Fibroblast of villous mesenchyme (primary cell): ENCODE results near the gene MRGPRF. TPM values are rescaled to one million over a fixed set of nuclear protein-coding genes. Genes with fewer than 3 reads are reported as not detected.

Experiments used
- DNase-seq: peaks from one replicate; pipeline ENCODE4 v3.0.0-alpha.2; 2010; ENCODE audit warnings: low read depth
- H3K4me3 ChIP-seq: 2 replicates; pipeline ENCODE4 v1.5.1; 2011; ENCODE audit warnings: low read depth, mild to moderate bottlenecking, low read length
- total RNA-seq: library from RNA; depleted of rRNA; stranded (reverse); fragments of >200 nt; gene quantifications from 2 replicates; pipeline ENCODE4 v1.2.3, GENCODE V29; 2012
- TF ChIP-seq, protein P1 (sequence below): IDR thresholded peaks from 2 replicates; pipeline ENCODE4 v1.5.1; 2012; ENCODE audit warnings: low read depth, mild to moderate bottlenecking, low read length; ENCODE audit not compliant: insufficient read depth

The MRGPRF gene
- total RNA-seq, 1 donor = 61.3 TPM

DNA sequence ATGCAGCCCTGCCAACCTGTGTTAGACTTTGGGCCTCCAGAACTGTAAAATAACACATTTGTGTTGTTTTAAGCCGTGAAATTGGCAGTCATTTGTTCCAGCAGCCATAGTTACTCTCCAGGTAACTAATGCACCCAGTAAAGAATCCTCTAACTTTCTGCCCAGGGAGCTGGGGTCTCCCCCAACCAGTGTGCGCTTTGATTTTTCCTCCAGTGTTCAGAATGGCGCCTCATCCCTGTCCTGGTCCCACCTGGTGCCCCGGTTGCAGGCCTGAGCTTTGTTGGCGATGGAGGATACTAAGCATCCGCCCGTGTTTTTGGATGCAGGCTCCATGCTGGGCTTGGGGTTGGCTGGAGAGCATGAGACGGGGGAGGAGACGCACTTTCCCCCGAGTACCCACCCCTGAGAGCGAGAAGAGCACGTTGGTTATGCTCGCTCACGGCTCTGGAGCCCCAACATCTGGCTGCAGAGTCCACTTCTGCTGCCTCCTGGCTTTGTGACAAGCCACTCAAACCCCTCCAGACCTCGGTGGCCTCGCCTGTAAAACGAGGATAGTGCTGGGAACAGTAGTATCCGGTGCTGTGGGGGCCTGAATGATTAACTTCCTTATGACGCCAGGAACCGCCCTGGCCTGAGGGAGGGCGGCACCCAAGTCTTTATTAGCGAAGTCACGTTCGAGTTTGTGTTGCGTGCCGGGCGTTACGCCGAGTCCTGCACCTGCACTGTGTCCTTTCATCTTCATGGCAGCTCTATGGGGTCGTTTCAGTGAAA lies 58.0 kb downstream of the MRGPRF start:
- DNase-seq = peak; percentile 76
- no peak overlapping the region for H3K4me3 ChIP-seq

More for the DNA sequence above, 58.0 kb downstream of the MRGPRF start:
- TF ChIP-seq, protein P1, sequence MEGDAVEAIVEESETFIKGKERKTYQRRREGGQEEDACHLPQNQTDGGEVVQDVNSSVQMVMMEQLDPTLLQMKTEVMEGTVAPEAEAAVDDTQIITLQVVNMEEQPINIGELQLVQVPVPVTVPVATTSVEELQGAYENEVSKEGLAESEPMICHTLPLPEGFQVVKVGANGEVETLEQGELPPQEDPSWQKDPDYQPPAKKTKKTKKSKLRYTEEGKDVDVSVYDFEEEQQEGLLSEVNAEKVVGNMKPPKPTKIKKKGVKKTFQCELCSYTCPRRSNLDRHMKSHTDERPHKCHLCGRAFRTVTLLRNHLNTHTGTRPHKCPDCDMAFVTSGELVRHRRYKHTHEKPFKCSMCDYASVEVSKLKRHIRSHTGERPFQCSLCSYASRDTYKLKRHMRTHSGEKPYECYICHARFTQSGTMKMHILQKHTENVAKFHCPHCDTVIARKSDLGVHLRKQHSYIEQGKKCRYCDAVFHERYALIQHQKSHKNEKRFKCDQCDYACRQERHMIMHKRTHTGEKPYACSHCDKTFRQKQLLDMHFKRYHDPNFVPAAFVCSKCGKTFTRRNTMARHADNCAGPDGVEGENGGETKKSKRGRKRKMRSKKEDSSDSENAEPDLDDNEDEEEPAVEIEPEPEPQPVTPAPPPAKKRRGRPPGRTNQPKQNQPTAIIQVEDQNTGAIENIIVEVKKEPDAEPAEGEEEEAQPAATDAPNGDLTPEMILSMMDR = no peak

Other genes with a start within 250 kb of the MRGPRF start
- 28.7 and 39.7 TPM in 2 replicates for gene CPT1A, start 171.3 kb downstream of the MRGPRF start, total RNA-seq
- 43.5 and 47.1 TPM in 2 replicates for gene MRPL21, start 109.4 kb downstream of the MRGPRF start, total RNA-seq
- gene IGHMBP2, start 109.4 kb downstream of the MRGPRF start, total RNA-seq = 9.9 and 14.2 TPM in 2 replicates
- not detected in 2 replicates for gene MRGPRD, start 32.3 kb downstream of the MRGPRF start, total RNA-seq
- 10.4 and 13.5 TPM in 2 replicates for gene TPCN2, start 35.7 kb upstream of the MRGPRF start, total RNA-seq
- under 0.01 TPM in 2 replicates for gene SMIM38, start 142.7 kb upstream of the MRGPRF start, total RNA-seq